Measurements from ENCODE around the gene RUNDC3A. TPM values are rescaled to one million over a fixed set of nuclear protein-coding genes. Genes with fewer than 3 reads are reported as not detected.

The RUNDC3A gene
- total and polyA plus RNA-seq, 8 donors = 0.43 to 40.8 (median 4.5) TPM; not detected in 1

DNA sequence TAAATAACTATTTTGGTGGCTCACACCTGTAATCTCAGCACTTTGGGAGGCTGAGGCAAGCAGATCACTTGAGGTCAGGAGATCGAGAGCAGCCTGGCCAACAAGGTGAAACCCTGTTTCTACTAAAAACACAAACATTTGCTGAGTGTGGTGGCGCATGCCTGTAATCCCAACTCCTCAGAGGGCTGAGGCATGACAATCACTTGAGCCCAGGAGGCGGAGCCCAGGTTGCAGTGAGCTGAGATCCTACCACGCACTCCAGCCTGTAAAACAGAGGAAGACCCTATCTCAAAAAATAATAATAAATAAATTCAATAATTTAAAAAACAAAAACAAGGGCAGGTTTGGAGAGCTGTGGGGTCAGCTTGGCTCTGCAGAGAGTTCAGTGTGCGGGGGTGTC is 34.8 kb upstream of the RUNDC3A start:
- Histone ChIP-seq H3K4me1 (peaks cover 0 to 12% (median 0%) of the 10 kb centered on the region in 4 donors), H3K27ac (no peak overlapping the region), H3K36me3 (no peaks in the 10 kb centered on the region), H3K27me3 (peaks cover 0 to 18% (median 0%) of the 10 kb centered on the region in 3 donors), H3K9me3 (no peaks in the 10 kb centered on the region), H3K4me3 (no peak overlapping the region)
- DNase-seq = no peak
- TF ChIP-seq EP300 (IDR thresholded peaks at IDR 0.05) = no peak
- no peak for TF ChIP-seq POLR2A (IDR thresholded peaks at IDR 0.05)
- TF ChIP-seq POLR2AphosphoS5 (IDR thresholded peaks at IDR 0.05) = no peak
- TF ChIP-seq CTCF (IDR thresholded peaks at IDR 0.05) = no peak
- WGBS, 5 donors = 79 to 85% (median 81%) methylated on average over 5 of the region's 5 CpGs
- intact Hi-C loops (cut with DNase I; ENCODE audit: low total_unique reads) = no loop called here

GRCh38 chr17:44277976-44278375 is 30.4 kb upstream of the RUNDC3A start:
- TF ChIP-seq CTCF (IDR thresholded peaks at IDR 0.05) (no peak), POLR2AphosphoS5 (IDR thresholded peaks at IDR 0.05) (no peak), EP300 (IDR thresholded peaks at IDR 0.05) (no peak), POLR2A (IDR thresholded peaks at IDR 0.05) (no peak)
- WGBS, 5 donors = 79 to 84% (median 81%) methylated on average over 4 of the region's 4 CpGs
- Histone ChIP-seq H3K4me3 (no peak overlapping the region), H3K9me3 (no peaks in the 10 kb centered on the region), H3K36me3 (no peaks in the 10 kb centered on the region), H3K4me1 (peaks cover 6 to 16% (median 13%) of the 10 kb centered on the region in 4 donors), H3K27me3 (peaks cover 0 to 2% (median 0%) of the 10 kb centered on the region in 3 donors), H3K27ac (no peak overlapping the region)
- intact Hi-C loops (cut with DNase I; ENCODE audit: low total_unique reads) = no loop called here
- no peak for DNase-seq

GRCh38 chr17:44279346-44279665 is 29.1 kb upstream of the RUNDC3A start:
- Histone ChIP-seq H3K36me3 (no peaks in the 10 kb centered on the region), H3K9me3 (no peaks in the 10 kb centered on the region), H3K4me3 (no peak overlapping the region), H3K27me3 (no peaks in the 10 kb centered on the region), H3K4me1 (peaks cover 6 to 16% (median 13%) of the 10 kb centered on the region in 4 donors), H3K27ac (peak overlapping the region in 4 of 5 donors; percentile 54 to 69 (median 58))
- intact Hi-C loops (cut with DNase I; ENCODE audit: low total_unique reads) = no loop called here
- WGBS, 5 donors = 69 to 91% (median 89%) methylated on average over 2 of the region's 2 CpGs
- TF ChIP-seq POLR2A (IDR thresholded peaks at IDR 0.05) = no peak
- no peak for TF ChIP-seq POLR2AphosphoS5 (IDR thresholded peaks at IDR 0.05)
- no peak for TF ChIP-seq EP300 (IDR thresholded peaks at IDR 0.05)
- TF ChIP-seq CTCF (IDR thresholded peaks at IDR 0.05) = no peak
- DNase-seq = no peak

DNA sequence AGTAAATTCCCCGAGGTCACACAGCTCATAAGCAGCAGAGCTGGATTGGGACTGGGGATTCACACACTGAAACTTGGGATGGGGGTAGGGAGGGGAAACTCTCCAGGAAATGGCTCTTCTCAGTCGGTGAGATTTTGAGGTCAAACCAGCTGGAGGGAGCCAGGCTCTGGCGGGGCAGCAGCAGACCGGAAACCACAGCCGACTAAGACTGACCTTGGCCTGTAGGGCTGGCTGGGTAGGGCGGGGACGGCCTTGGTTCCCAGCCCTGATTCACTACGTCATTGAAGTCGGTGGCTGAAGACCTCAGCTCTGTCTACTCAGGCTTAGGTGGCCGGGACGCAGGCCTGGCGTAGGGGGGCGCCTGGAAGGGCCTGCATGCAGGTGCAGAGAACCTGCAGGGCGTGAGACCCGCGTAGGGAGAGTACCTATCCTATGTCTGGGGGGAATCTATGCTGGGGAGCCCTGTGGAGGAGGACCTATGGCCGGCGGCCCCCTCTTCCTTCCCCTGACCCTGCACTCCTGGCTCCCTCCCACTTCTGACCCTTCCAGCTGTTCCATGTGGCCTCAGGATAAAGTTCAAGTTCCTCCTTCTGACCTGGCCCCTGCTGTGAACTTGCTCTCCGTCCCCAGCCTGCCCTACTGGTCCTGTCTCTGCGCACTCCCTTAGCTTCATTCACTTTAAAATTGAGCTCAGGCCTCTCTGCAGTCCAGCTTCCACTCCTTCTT is 28.6 kb upstream of the RUNDC3A start:
- Histone ChIP-seq H3K4me3 (no peak overlapping the region), H3K27me3 (no peaks in the 10 kb centered on the region), H3K27ac (peak overlapping the region; percentile 22 to 69 (median 54)), H3K9me3 (no peaks in the 10 kb centered on the region), H3K36me3 (no peaks in the 10 kb centered on the region), H3K4me1 (peaks cover 6 to 16% (median 13%) of the 10 kb centered on the region in 4 donors)
- TF ChIP-seq POLR2AphosphoS5 (IDR thresholded peaks at IDR 0.05) = peak in 2 of 3 donors; percentile 40 to 57
- TF ChIP-seq POLR2A (IDR thresholded peaks at IDR 0.05) = no peak
- peak; percentile 64 to 91 for DNase-seq
- 30 to 37% (median 34%) methylated on average over 16 to 20 of the region's 20 CpGs for WGBS, 5 donors
- intact Hi-C loops (cut with DNase I; ENCODE audit: low total_unique reads) = no loop called here

DNA sequence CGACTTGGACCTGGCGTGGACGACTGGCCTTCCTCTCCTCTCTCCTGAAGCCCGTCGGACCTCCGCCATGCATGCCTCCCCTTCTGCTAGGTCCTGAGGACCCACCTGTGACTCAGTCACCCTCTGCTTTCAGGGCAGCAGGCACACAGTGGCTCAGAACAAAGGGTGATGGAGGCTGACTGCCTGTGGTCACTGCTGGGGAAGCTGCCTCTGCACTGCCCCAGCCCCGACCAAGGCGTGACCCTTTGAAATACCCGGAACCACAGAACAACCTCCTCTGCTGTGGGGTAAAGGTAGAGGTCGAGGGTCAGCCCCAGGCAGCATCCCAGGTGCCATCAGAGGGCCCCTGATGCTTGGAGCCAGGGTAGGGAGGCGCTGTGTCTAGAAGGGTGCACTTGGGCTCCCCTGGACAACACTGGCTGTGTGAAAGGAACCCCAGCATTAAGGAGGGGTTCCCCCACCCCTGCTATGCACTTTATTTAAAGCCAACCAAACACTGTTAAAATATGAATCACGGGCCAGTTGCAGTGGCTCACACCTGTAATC is 27.9 kb upstream of the RUNDC3A start:
- H3K9me3 ChIP-seq = no peaks in the 10 kb centered on the region
- no peak for TF ChIP-seq POLR2AphosphoS5 (IDR thresholded peaks at IDR 0.05)
- no peak for TF ChIP-seq EP300 (IDR thresholded peaks at IDR 0.05)
- no peak for TF ChIP-seq POLR2A (IDR thresholded peaks at IDR 0.05)
- TF ChIP-seq CTCF (IDR thresholded peaks at IDR 0.05) = no peak
- H3K4me3 ChIP-seq = no peak overlapping the region
- peaks cover 6 to 16% (median 13%) of the 10 kb centered on the region in 4 donors for H3K4me1 ChIP-seq
- WGBS, 5 donors = 74 to 79% (median 77%) methylated on average over 12 of the region's 12 CpGs
- H3K27me3 ChIP-seq = no peaks in the 10 kb centered on the region
- peak overlapping the region in 4 of 5 donors; percentile 31 to 69 (median 58) for H3K27ac ChIP-seq
- H3K36me3 ChIP-seq = no peaks in the 10 kb centered on the region
- no peak for DNase-seq
- intact Hi-C loops (cut with DNase I; ENCODE audit: low total_unique reads) = no loop called here
